ENCODE measurements around the gene IRF9.

IRF9 gene

DNA sequence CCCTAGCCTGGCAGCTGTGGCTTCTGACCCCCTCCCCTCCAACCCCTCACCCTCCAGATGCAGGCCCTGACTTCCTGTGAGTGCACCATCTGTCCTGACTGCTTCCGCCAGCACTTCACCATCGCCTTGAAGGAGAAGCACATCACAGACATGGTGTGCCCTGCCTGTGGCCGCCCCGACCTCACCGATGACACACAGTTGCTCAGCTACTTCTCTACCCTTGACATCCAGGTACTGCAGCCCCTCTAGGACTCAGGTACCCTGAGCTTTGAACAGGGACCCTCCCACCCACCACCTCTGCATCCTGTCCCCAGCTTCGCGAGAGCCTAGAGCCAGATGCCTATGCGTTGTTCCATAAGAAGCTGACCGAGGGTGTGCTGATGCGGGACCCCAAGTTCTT is 6.0 kb upstream of the IRF9 start:
- TF ChIP-seq, protein P1, sequence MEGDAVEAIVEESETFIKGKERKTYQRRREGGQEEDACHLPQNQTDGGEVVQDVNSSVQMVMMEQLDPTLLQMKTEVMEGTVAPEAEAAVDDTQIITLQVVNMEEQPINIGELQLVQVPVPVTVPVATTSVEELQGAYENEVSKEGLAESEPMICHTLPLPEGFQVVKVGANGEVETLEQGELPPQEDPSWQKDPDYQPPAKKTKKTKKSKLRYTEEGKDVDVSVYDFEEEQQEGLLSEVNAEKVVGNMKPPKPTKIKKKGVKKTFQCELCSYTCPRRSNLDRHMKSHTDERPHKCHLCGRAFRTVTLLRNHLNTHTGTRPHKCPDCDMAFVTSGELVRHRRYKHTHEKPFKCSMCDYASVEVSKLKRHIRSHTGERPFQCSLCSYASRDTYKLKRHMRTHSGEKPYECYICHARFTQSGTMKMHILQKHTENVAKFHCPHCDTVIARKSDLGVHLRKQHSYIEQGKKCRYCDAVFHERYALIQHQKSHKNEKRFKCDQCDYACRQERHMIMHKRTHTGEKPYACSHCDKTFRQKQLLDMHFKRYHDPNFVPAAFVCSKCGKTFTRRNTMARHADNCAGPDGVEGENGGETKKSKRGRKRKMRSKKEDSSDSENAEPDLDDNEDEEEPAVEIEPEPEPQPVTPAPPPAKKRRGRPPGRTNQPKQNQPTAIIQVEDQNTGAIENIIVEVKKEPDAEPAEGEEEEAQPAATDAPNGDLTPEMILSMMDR (IDR thresholded peaks at IDR 0.05; ENCODE audit: borderline replicate concordance, insufficient read depth, low read depth, low read length): no peak

DNA sequence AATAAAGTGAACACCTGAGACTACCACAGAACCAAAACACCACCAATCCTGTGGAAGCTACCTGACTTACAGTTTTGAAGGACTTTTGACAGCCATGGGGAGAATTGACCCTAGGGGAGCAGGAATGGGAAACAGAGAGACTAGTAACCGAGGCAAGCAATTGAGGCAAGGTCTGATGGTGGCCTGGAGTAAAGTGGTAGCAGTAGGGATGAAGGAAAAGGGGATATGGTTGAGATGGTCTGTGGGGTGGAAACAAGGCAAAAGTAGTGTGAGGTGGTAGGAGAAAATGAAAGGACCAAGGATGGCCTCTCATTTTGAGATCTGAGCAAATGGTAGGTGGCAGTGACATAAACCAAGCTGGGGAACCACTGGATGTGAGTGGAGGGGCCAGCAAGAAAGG is 4.2 kb upstream of the IRF9 start:
- TF ChIP-seq, protein P1 (IDR thresholded peaks at IDR 0.05; ENCODE audit: borderline replicate concordance, insufficient read depth, low read depth, low read length): no peak
- H3K4me3 ChIP-seq (ENCODE audit: low read depth, low read length): no peak overlapping the region

More for the DNA sequence above, 6.0 kb upstream of the IRF9 start:
- no peak overlapping the region for H3K4me3 ChIP-seq (ENCODE audit: low read depth, low read length)

DNA sequence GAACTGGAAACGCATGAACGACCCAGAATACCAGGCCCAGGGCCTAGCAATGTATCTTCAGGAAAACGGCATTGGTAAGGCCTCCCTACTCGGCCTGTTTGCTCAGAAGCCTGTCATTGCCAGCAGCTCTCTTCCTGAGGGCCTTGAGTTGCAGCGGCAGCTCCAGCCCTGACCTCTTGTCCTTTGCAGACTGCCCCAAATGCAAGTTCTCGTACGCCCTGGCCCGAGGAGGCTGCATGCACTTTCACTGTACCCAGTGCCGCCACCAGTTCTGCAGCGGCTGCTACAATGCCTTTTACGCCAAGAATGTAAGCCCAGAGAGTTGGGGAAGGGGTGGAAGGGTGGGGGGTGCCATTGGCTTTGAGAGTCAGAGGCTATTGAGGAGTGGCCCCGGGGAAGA is 3.7 kb upstream of the IRF9 start:
- TF ChIP-seq, protein P1 (IDR thresholded peaks at IDR 0.05; ENCODE audit: borderline replicate concordance, insufficient read depth, low read depth, low read length): no peak
- H3K4me3 ChIP-seq (ENCODE audit: low read depth, low read length): no peak overlapping the region

DNA sequence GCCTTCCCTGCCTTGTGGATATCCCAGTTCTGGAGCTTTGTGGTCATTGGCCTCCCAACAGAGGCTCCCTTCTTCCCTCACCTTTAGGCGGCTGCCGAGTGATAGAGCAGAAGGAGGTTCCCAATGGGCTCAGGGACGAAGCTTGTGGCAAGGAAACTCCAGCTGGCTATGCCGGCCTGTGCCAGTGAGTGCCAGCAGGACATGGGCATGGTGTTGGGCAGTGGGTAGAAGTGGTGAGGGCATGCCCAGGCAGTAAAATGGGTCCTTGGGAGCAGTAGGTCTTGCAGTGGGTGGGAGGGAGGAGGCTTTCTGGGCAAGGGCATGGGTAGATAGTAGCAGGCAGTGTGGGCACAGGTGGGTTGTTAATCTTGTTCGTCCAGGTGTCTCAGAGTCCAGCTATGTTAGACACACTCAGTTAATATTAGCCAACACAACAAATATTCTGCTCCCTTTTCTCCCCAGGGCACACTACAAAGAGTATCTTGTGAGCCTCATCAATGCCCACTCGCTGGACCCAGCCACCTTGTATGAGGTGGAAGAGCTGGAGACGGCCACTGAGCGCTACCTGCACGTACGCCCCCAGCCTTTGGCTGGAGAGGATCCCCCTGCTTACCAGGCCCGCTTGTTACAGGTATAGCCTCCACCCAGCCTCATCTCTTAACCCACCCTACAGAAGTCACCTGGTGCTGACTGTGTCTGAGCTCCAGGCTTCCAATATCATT is 1.1 kb upstream of the IRF9 start:
- no peak overlapping the region for H3K4me3 ChIP-seq (ENCODE audit: low read depth, low read length)

GRCh38 chr14:24160499-24160849 is 591 bp upstream of the IRF9 start:
- no peak overlapping the region for H3K4me3 ChIP-seq (ENCODE audit: low read depth, low read length)
- TF ChIP-seq, protein P1 (IDR thresholded peaks at IDR 0.05; ENCODE audit: borderline replicate concordance, insufficient read depth, low read depth, low read length): no peak

More for the DNA sequence above, 1.1 kb upstream of the IRF9 start:
- TF ChIP-seq, protein P1 (IDR thresholded peaks at IDR 0.05; ENCODE audit: borderline replicate concordance, insufficient read depth, low read depth, low read length): no peak

GRCh38 chr14:24162093-24162492 is 1.0 kb downstream of the IRF9 start:
- TF ChIP-seq, protein P1 (IDR thresholded peaks at IDR 0.05; ENCODE audit: borderline replicate concordance, insufficient read depth, low read depth, low read length): no peak
- H3K4me3 ChIP-seq (ENCODE audit: low read depth, low read length): peak overlapping the region; percentile 57

DNA sequence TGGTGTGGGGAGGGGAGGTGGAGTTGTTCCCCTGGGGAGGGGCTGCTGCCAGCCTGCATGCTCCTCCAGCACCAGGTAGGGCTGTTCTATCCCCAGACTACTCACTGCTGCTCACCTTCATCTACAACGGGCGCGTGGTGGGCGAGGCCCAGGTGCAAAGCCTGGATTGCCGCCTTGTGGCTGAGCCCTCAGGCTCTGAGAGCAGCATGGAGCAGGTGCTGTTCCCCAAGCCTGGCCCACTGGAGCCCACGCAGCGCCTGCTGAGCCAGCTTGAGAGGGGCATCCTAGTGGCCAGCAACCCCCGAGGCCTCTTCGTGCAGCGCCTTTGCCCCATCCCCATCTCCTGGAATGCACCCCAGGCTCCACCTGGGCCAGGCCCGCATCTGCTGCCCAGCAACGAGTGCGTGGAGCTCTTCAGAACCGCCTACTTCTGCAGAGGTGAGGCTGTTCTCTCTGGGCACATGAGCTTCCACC is 3.5 kb downstream of the IRF9 start:
- TF ChIP-seq, protein P1 (IDR thresholded peaks at IDR 0.05; ENCODE audit: borderline replicate concordance, insufficient read depth, low read depth, low read length): no peak
- no peak overlapping the region for H3K4me3 ChIP-seq (ENCODE audit: low read depth, low read length)
